PC-9 (cell line): ENCODE data around the gene GSTA1.
"Not testable (repeated sequence)": the region's sequence is repeated elsewhere in the genome, so short reads cannot be mapped to it uniquely, and the experiment has no call there.

Experiments
- EZH2 ChIP-seq: fragments of 200-600 bp; sonication (generic); IDR thresholded peaks from 2 replicates; pipeline ENCODE4 v1.8.0; 2017; ENCODE audit warnings: antibody characterized with exemption, low read depth
- TF ChIP-seq, protein P1 (sequence below): fragments of 200-600 bp; sonication (generic); conservative IDR thresholded peaks from 2 replicates; pipeline ENCODE4 v1.6.1; 2017; ENCODE audit warnings: mixed run types, antibody characterized with exemption, mild to moderate bottlenecking, moderate library complexity

DNA sequence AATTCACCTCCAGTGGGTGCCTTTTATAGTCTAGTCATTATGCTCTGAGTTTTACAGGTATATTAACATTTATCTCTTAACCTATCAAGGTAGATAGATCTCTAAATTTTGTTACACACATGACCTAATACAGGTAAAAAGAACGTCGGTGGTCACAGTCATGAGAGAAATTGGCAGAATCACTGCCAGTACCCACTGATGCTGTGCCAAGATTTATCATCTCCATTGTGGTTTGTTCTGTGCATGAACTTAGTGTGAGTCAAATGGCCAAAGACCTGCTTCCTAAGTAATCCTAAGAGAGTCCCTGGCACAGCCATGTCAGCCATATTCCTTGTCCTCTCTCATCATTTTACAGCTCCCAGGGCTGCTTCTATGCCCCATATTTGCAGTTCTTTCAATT is 9.2 kb downstream of the GSTA1 start:
- TF ChIP-seq, protein P1, sequence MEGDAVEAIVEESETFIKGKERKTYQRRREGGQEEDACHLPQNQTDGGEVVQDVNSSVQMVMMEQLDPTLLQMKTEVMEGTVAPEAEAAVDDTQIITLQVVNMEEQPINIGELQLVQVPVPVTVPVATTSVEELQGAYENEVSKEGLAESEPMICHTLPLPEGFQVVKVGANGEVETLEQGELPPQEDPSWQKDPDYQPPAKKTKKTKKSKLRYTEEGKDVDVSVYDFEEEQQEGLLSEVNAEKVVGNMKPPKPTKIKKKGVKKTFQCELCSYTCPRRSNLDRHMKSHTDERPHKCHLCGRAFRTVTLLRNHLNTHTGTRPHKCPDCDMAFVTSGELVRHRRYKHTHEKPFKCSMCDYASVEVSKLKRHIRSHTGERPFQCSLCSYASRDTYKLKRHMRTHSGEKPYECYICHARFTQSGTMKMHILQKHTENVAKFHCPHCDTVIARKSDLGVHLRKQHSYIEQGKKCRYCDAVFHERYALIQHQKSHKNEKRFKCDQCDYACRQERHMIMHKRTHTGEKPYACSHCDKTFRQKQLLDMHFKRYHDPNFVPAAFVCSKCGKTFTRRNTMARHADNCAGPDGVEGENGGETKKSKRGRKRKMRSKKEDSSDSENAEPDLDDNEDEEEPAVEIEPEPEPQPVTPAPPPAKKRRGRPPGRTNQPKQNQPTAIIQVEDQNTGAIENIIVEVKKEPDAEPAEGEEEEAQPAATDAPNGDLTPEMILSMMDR, result not testable (repeated sequence)
- TF ChIP-seq EZH2, result not testable (repeated sequence)
